ENCODE measurements around the gene ZFAND6.

DNA sequence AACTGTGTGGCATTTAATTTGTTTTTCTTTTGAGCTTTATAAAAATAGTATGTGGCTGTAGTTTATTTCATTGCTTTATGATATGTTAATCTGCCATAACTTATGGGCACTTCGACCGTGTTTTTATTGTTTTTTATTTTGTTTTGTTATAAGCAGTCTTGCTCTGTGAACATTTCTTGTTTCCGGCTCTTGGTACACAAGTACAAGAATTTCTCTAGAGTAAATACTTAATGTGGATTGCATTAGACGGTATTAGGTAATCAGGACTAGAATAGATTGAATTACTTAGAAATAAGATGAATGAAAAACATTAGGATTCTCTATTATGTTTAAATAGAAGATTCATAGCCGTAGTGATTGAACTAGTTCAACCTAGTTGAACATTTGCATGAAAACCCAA, 2.1 kb downstream of the ZFAND6 start:
- TF ChIP-seq, protein P1, sequence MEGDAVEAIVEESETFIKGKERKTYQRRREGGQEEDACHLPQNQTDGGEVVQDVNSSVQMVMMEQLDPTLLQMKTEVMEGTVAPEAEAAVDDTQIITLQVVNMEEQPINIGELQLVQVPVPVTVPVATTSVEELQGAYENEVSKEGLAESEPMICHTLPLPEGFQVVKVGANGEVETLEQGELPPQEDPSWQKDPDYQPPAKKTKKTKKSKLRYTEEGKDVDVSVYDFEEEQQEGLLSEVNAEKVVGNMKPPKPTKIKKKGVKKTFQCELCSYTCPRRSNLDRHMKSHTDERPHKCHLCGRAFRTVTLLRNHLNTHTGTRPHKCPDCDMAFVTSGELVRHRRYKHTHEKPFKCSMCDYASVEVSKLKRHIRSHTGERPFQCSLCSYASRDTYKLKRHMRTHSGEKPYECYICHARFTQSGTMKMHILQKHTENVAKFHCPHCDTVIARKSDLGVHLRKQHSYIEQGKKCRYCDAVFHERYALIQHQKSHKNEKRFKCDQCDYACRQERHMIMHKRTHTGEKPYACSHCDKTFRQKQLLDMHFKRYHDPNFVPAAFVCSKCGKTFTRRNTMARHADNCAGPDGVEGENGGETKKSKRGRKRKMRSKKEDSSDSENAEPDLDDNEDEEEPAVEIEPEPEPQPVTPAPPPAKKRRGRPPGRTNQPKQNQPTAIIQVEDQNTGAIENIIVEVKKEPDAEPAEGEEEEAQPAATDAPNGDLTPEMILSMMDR (IDR thresholded peaks at IDR 0.05; ENCODE audit: low read depth, low read length, poor library complexity, severe bottlenecking), result no peak
- no peak for TF ChIP-seq EZH2phosphoT487 (IDR thresholded peaks at IDR 0.05; ENCODE audit: borderline replicate concordance, low read length)
